Calu3 (cell line): ENCODE results near the gene LAX1. TPM values are rescaled to one million over a fixed set of nuclear protein-coding genes. Genes with fewer than 3 reads are reported as not detected.

Experiments
- Bru-seq: library from RNA; stranded (reverse); fragments of 400-500 nt; gene quantifications from one replicate; lab custom pipeline; 2021; lab: Mats Ljungman, UMichigan
- BruChase-seq, 2 experiments: library from RNA; stranded (reverse); fragments of 400-500 nt; gene quantifications; one replicate each; lab custom pipeline; 2021; lab: Mats Ljungman, UMichigan
- BruUV-seq: library from RNA; stranded (reverse); fragments of 400-500 nt; replicated peaks from 2 replicates; lab custom pipeline; 2021; lab: Mats Ljungman, UMichigan
- CTCF ChIA-PET: fragments of 300-600 bp; sonication (Branson Sonifier 250); formaldehyde crosslinking; loops from one replicate; lab custom pipeline; 2022; ENCODE audit warnings: antibody characterized with exemption; lab: Charles Lee
- DNase-seq: peaks from one replicate; pipeline ENCODE4 v3.0.0; 2022
- H3K27ac Mint-ChIP-seq: one replicate; pipeline ENCODE4 v1.8.0; 2022; ENCODE audit warnings: mixed read lengths; ENCODE audit not compliant: unreplicated experiment
- H3K27me3 Mint-ChIP-seq: one replicate; pipeline ENCODE4 v1.8.0; 2022; ENCODE audit warnings: mixed read lengths; ENCODE audit not compliant: unreplicated experiment
- H3K36me3 Mint-ChIP-seq: one replicate; pipeline ENCODE4 v1.8.0; 2022; ENCODE audit warnings: mild to moderate bottlenecking, moderate library complexity, mixed read lengths; ENCODE audit not compliant: insufficient read depth, unreplicated experiment
- H3K4me1 Mint-ChIP-seq: one replicate; pipeline ENCODE4 v1.8.0; 2022; ENCODE audit warnings: mild to moderate bottlenecking, low read depth, mixed read lengths; ENCODE audit not compliant: unreplicated experiment
- H3K4me3 Mint-ChIP-seq: one replicate; pipeline ENCODE4 v1.8.0; 2022; ENCODE audit warnings: mild to moderate bottlenecking, low read depth, moderate library complexity, mixed read lengths; ENCODE audit not compliant: unreplicated experiment
- H3K9me3 Mint-ChIP-seq: one replicate; pipeline ENCODE4 v1.8.0; 2022; ENCODE audit warnings: low read depth, mixed read lengths; ENCODE audit not compliant: unreplicated experiment
- CTCF ChIP-seq: fragments of 200-600 bp; IDR thresholded peaks from one replicate; pipeline ENCODE4 v1.8.0; 2022; ENCODE audit warnings: antibody characterized with exemption; ENCODE audit not compliant: unreplicated experiment
- intact Hi-C: fragments of 100-400 bp; cut with micrococcal nuclease; formaldehyde crosslinking; loops from one replicate; pipeline ENCODE4 v1.10.0; 2022; ENCODE audit not compliant: unreplicated experiment
- long read RNA-seq: library from polyadenylated mRNA; stranded (forward); transcript quantifications from one replicate; pipeline ENCODE4 v2.0.0, GENCODE V29; 2022
- total RNA-seq: library from RNA; stranded (reverse); gene quantifications from 2 replicates; pipeline ENCODE4 v1.2.3, GENCODE V29; 2022

Gene LAX1
- total RNA-seq (not detected in 2 replicates), Bru-seq, nascent RNA (percentile 12 among the genes with signal in this experiment), BruChase-seq, experiment 1, labeled RNA remaining after a 6-hour chase (percentile 7 among the genes with signal in this experiment), BruChase-seq, experiment 2, labeled RNA remaining after a 2-hour chase (percentile 11 among the genes with signal in this experiment)
- long read RNA-seq, result 0 reads

- DNase-seq, result no peak
- Mint-ChIP-seq H3K4me1 (peaks cover 22% of the 10 kb centered on the region), H3K27ac (no peak within 1 kb of the TSS), H3K9me3 (no peaks in the 10 kb centered on the region), H3K36me3 (no peaks in the 10 kb centered on the region), H3K27me3 (peaks cover 23% of the 10 kb centered on the region), H3K4me3 (no peak within 1 kb of the TSS)
- intact Hi-C loops, result loop anchor here (1.0 kb wide), 1 partner anchor 16 kb away; no protein-coding TSS in a partner anchor
- TF ChIP-seq CTCF, result no peak
- BruUV-seq, result no TSS peak
- CTCF ChIA-PET, result no interaction called here
Observed at GRCh38 chr1:203765029-203765837, at the start of gene LAX1. TSS of gene LAX1 (plus strand) at chr1:203765183. CDS start at chr1:203765566, 383 bp downstream.

GRCh38 chr1:203717120-203717519 is 47.9 kb upstream of the LAX1 start:
- Mint-ChIP-seq H3K27ac (no peak overlapping the region), H3K36me3 (no peaks in the 10 kb centered on the region), H3K9me3 (no peaks in the 10 kb centered on the region), H3K4me3 (no peak overlapping the region), H3K4me1 (no peaks in the 10 kb centered on the region), H3K27me3 (no peaks in the 10 kb centered on the region)
- CTCF ChIA-PET, result no interaction called here
- TF ChIP-seq CTCF, result no peak
- intact Hi-C loops, result no loop called here
- no peak for DNase-seq
- BruUV-seq, result no TSS peak

- H3K4me3 Mint-ChIP-seq, result no peak overlapping the region
- no peak for TF ChIP-seq CTCF
- H3K27ac Mint-ChIP-seq, result no peak overlapping the region
- intact Hi-C loops, result no loop called here
- H3K36me3 Mint-ChIP-seq, result no peaks in the 10 kb centered on the region
- H3K4me1 Mint-ChIP-seq, result no peaks in the 10 kb centered on the region
- H3K27me3 Mint-ChIP-seq, result no peaks in the 10 kb centered on the region
- CTCF ChIA-PET, result interaction anchor here (0.5 kb wide), 1 partner anchor 57 kb away, joined by 3 read pairs; no protein-coding TSS in a partner anchor
- no TSS peak for BruUV-seq
- no peaks in the 10 kb centered on the region for H3K9me3 Mint-ChIP-seq
- DNase-seq, result no peak
Observed at GRCh38 chr1:203720242-203720641, 44.7 kb upstream of the LAX1 start.

- Mint-ChIP-seq H3K36me3 (no peaks in the 10 kb centered on the region), H3K9me3 (no peaks in the 10 kb centered on the region)
- intact Hi-C loops, result no loop called here
Observed at GRCh38 chr1:203722909-203723308, 42.1 kb upstream of the LAX1 start.

More at GRCh38 chr1:203722909-203723308, 42.1 kb upstream of the LAX1 start:
- Mint-ChIP-seq H3K4me3 (no peak overlapping the region), H3K27me3 (no peaks in the 10 kb centered on the region), H3K4me1 (no peaks in the 10 kb centered on the region), H3K27ac (no peak overlapping the region)
- TF ChIP-seq CTCF, result no peak
- DNase-seq, result no peak
- CTCF ChIA-PET, result interaction anchor here (1.5 kb wide), 1 partner anchor 11 kb away, joined by 4 read pairs; no protein-coding TSS in a partner anchor
- no TSS peak for BruUV-seq
